ENCODE measurements around the gene C1QTNF9B.
"Not testable (repeated sequence)": the region's sequence is repeated elsewhere in the genome, so short reads cannot be mapped to it uniquely, and the experiment has no call there.

The C1QTNF9B gene

GRCh38 chr13:23897452-23897919, at the start of gene C1QTNF9B:
C1QTNF9B (minus strand) TSS chr13:23897502.
- not testable (repeated sequence) for DNase-seq

- DNase-seq: no peak
Measured at GRCh38 chr13:23946900-23947299, 49.6 kb upstream of the C1QTNF9B start.

GRCh38 chr13:23946067-23946466, 48.8 kb upstream of the C1QTNF9B start:
- no peak for DNase-seq

- DNase-seq: no peak
Measured at GRCh38 chr13:23945612-23946011, 48.3 kb upstream of the C1QTNF9B start.

- no peak for DNase-seq
Measured at GRCh38 chr13:23941211-23941610, 43.9 kb upstream of the C1QTNF9B start.

GRCh38 chr13:23939666-23940065, 42.4 kb upstream of the C1QTNF9B start:
- not testable (repeated sequence) for DNase-seq

- no peak for DNase-seq
Measured at GRCh38 chr13:23934520-23934919, 37.2 kb upstream of the C1QTNF9B start.

- no peak for DNase-seq
Measured at GRCh38 chr13:23928985-23929384, 31.7 kb upstream of the C1QTNF9B start.

- no peak for DNase-seq
Measured at GRCh38 chr13:23923031-23923430, 25.7 kb upstream of the C1QTNF9B start.

- DNase-seq: no peak
Measured at GRCh38 chr13:23922005-23922932, 25.0 kb upstream of the C1QTNF9B start.

- peak; percentile 30 for DNase-seq
Measured at GRCh38 chr13:23921451-23921888, 24.2 kb upstream of the C1QTNF9B start.

- no peak for DNase-seq
Measured at GRCh38 chr13:23919006-23919405, 21.7 kb upstream of the C1QTNF9B start.

GRCh38 chr13:23918208-23918607, 20.9 kb upstream of the C1QTNF9B start:
- DNase-seq: no peak

GRCh38 chr13:23915308-23915707, 18.0 kb upstream of the C1QTNF9B start:
- no peak for DNase-seq

GRCh38 chr13:23912469-23912868, 15.2 kb upstream of the C1QTNF9B start:
- DNase-seq: no peak

GRCh38 chr13:23909606-23910005, 12.3 kb upstream of the C1QTNF9B start:
- DNase-seq: no peak

GRCh38 chr13:23905766-23906165, 8.5 kb upstream of the C1QTNF9B start:
- no peak for DNase-seq

- DNase-seq: no peak
Measured at GRCh38 chr13:23903906-23904280, 6.6 kb upstream of the C1QTNF9B start.

- no peak for DNase-seq
Measured at GRCh38 chr13:23902975-23903905, 5.9 kb upstream of the C1QTNF9B start.

- DNase-seq: no peak
Measured at GRCh38 chr13:23901365-23901764, 4.1 kb upstream of the C1QTNF9B start.

- DNase-seq: no peak
Measured at GRCh38 chr13:23899555-23899954, 2.3 kb upstream of the C1QTNF9B start.

- no peak for DNase-seq
Measured at GRCh38 chr13:23898101-23898500, 799 bp upstream of the C1QTNF9B start.

GRCh38 chr13:23894746-23895145, 2.6 kb downstream of the C1QTNF9B start:
- not testable (repeated sequence) for DNase-seq
